ENCODE data around the gene USP11.

USP11 gene

DNA sequence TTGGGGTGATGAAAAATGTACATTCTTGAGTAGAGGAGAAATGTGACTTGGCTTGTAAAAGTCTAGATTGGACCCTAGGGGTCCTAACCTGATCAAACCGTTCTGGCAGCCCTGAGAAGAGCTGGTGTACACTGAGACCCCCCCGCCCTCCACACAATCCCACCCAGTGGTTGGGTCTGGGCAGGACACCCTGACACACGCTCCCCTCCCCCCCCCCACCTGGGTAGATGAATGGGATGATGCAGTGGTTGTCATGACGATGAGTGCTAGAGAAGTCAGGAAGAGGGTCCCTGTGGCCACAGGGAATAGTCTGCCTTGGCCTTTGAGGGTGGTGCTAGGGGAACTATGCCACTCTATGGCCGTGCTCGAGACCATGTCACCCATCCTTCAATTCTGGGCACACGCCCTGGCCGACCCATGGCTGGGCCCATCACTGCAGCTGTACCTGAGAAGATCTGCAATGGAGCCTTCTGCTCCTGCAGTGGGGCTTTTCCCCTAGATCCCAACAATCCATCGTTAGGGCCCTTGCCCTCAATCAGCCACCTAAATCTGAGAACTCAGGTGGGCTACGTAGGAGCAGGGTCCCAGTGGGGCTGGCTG, 10.0 kb upstream of the USP11 start:
- in situ Hi-C loops (cut with MboI; ENCODE audit: low sequenced_read_pairs): loop anchor here (25.0 kb wide), 1 partner anchor 289 kb away; no protein-coding TSS in a partner anchor

DNA sequence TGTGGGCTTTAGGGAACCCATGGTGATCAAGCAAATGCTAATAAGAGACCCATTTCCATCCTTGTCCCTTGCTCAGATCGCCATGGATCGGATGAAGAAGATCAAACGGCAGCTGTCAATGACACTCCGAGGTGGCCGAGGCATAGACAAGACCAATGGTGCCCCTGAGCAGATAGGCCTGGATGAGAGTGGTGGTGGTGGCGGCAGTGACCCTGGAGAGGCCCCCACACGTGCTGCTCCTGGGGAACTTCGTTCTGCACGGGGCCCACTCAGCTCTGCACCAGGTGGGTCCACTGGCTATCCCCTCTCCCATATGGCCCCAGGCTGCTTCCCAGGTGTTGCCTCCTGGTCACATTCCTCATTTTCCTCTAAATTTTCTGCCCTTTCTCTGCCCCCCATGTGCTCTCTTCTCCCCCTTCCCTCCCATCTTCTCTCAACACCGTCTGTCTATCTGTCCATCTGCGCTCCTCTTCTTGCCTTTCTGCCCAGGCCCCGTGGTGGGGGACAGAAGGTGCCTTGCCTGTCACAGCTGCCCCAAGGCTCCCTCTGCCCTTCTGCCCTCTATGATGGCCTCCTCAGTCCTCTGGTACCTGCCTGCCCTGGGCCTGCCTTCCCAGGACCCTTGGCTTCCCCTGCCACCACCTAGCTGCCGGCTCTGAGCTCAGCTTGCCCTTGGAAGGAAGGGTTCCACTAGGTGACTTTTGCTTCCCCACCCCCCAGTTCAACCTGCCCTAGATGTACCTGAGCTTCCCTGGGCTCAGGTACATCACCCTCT, 9.1 kb upstream of the USP11 start:
- in situ Hi-C loops (cut with MboI; ENCODE audit: low sequenced_read_pairs): loop anchor here (25.0 kb wide), 1 partner anchor 289 kb away; no protein-coding TSS in a partner anchor

DNA sequence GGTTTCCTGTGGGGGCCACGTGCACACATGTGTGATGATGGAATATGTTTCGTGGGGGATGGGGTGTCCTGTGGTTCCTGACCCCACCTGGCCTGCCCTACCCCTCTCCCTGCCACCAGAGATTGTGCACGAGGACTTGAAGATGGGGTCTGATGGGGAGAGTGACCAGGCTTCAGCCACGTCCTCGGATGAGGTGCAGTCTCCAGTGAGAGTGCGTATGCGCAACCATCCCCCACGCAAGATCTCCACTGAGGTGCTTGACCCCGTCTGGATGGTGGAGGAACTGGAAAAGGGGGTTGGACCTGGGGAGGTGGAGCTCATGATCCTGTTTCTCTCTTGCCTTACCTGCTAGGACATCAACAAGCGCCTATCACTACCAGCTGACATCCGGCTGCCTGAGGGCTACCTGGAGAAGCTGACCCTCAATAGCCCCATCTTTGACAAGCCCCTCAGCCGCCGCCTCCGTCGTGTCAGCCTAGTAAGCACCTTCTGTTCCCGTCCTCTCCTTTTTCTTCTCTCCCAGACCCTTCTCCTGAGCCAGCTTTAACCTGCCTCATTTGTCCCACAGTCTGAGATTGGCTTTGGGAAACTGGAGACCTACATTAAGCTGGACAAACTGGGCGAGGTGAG, 8.4 kb upstream of the USP11 start:
- in situ Hi-C loops (cut with MboI; ENCODE audit: low sequenced_read_pairs): loop anchor here (25.0 kb wide), 1 partner anchor 288 kb away; no protein-coding TSS in a partner anchor

DNA sequence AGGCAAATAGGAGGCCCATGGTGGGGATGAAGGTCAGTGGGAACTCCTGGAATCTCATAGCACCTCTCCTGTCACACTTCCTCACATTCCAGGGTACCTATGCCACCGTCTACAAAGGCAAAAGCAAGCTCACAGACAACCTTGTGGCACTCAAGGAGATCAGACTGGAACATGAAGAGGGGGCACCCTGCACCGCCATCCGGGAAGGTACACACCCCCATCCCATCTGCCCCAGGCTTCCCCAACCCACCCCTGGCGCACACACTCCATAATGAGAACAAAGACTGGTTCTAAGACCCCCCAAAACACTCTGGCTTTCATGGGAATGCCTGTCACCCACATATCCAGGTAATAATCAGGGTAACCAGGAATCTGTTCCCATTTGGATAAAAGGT, 7.9 kb upstream of the USP11 start:
- in situ Hi-C loops (cut with MboI; ENCODE audit: low sequenced_read_pairs): loop anchor here (25.0 kb wide), 1 partner anchor 287 kb away; no protein-coding TSS in a partner anchor

DNA sequence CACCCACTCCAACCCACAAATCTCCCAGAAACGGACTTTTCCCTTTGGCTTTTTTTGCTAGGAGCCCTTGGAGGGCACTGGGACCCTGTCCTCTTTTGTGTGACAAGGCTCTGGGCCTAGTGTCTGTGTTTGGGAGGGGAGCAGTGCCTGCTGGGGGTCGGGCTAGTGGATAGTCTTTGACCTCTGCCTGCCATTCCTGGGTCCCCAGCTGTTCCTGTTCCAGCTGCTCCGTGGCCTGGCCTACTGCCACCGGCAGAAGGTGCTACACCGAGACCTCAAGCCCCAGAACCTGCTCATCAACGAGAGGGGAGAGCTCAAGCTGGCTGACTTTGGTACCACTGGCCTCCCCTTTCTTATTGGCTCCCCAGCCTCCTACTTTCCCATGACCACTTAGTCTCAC, 6.7 kb upstream of the USP11 start:
- in situ Hi-C loops (cut with MboI; ENCODE audit: low sequenced_read_pairs): no loop called here

DNA sequence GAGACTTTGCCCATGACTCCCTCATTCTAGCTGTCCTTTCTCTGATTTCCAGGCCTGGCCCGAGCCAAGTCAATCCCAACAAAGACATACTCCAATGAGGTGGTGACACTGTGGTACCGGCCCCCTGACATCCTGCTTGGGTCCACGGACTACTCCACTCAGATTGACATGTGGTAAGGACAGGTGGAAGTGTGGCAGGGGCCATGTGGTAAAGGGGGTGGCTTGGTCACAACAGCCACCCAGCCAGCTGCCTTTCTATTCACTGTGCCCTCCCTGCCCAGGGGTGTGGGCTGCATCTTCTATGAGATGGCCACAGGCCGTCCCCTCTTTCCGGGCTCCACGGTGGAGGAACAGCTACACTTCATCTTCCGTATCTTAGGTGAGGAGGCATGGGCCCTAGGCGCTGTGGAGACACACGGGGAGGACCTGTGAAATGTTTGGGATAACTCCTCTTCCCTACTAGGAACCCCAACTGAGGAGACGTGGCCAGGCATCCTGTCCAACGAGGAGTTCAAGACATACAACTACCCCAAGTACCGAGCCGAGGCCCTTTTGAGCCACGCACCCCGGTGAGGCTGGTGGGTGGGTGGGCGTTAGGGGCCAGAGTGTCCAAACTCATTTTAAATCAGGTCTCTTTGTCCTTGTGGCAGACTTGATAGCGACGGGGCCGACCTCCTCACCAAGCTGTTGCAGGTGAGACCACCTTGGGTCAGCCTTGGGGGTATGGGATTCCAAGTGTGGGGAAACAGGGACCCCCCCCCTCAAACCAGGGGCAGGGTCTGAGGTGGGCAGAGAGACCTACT, 6.1 kb upstream of the USP11 start:
- in situ Hi-C loops (cut with MboI; ENCODE audit: low sequenced_read_pairs): no loop called here

DNA sequence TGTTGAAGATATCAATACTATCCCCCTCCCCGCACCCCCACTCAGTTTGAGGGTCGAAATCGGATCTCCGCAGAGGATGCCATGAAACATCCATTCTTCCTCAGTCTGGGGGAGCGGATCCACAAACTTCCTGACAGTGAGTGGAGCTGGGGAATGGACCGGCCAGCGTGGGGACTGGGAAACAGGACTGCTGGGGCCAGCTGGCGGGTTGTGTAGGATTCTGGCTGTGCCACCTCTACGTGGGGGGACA, 5.5 kb upstream of the USP11 start:
- in situ Hi-C loops (cut with MboI; ENCODE audit: low sequenced_read_pairs): no loop called here

DNA sequence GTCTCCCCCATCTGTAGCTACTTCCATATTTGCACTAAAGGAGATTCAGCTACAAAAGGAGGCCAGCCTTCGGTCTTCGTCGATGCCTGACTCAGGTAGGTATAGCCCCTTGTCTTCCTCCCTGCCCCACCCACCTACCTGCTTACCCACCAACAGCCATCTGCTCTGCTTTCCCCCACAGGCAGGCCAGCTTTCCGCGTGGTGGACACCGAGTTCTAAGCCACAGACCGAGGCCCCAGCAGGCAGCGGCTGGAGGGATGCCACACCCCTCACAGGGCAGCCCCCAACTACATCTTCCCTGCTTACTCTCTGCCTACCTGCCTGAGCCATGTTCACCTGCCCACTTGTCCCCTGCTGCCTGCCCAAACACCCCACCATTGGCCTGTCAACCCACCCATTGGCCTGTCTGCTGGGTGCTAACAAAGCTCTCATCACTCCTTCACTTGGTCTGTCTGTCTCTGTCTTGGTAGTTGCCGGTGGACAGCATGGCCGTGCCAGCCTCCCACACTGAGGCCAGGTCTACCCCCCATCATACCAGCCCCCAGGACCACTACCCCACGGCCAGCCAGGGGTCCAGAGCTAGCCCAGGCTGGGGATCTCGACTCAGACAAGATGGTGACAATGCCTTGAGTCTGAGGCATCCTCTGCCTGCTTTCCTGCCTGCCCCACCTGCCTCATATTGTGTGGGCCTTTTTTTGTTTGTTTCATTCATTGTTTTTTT, 4.1 kb upstream of the USP11 start:
- in situ Hi-C loops (cut with MboI; ENCODE audit: low sequenced_read_pairs): no loop called here

DNA sequence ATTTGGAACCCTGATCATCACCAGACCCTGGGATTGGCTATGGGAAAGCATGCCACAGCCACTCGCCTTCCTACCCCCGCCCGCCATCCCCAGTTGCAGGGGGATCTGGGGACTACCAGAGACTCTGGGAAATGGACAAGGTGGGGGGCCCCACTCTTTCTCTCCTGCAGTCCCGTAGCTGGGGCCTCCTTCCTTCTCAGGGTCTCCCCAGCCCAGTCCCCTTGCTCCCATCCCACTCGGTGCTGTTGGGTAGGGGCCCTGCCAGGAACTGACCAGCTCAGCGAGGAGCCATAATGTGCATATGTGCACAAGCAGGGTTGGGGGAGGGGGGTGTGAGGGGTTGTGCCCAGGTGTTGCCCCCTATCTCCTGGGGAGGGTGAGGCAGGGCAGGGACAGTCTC, 3.4 kb upstream of the USP11 start:
- in situ Hi-C loops (cut with MboI; ENCODE audit: low sequenced_read_pairs): no loop called here

DNA sequence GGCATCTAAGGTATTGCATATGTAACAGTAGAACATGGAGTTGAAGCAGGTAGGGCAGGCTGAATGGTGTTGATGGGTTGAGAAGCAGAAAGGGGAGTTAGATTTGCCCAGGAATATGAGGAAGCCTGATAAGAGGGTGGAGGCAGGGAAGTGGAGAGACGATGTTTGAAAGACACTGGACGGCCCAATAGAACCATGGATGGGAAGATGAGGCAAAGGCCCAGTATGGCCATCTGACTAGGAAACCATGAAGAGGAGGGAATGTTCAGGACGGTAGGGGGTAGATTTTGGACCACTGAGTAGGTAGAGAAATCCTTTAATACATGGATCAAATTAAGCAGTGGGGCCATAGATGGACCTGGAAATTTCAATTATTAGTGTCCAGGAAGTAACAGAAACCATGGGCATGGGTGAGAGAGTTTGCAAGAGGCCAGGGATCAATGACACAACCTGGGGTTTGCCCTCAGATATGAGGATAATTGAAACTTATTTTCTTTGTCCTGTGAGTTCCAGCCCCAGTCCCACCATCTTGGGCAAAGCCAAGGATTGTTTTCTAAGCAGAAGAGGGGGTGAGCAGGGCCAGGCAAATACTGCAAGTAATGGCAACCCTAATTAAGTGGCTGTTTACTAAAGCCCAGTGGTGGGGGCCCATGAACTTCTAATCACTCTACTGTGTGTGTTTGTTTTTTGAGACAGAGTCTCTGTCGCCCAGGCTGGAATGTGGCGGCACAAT, 2.5 kb upstream of the USP11 start:
- in situ Hi-C loops (cut with MboI; ENCODE audit: low sequenced_read_pairs): no loop called here

DNA sequence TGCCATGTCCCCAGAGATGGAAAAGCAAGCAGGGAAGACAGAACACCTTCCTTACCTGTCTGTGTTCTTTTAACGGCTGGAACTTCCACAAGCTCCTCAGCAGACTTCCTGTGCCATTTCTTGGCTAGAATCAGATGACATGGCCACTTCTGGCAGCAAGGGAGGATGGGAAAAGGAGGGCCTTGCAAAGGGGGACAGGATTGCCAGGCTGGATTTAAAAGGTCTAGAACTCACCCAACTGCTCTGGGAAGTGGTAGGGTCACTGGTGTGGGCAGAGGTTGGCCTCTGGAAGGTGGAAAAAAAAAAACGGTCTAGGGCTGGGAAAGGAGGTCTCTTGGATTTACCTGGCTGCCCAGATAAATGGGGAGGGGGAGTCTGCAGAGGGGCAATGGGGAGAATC, 1.6 kb upstream of the USP11 start:
- in situ Hi-C loops (cut with MboI; ENCODE audit: low sequenced_read_pairs): no loop called here

DNA sequence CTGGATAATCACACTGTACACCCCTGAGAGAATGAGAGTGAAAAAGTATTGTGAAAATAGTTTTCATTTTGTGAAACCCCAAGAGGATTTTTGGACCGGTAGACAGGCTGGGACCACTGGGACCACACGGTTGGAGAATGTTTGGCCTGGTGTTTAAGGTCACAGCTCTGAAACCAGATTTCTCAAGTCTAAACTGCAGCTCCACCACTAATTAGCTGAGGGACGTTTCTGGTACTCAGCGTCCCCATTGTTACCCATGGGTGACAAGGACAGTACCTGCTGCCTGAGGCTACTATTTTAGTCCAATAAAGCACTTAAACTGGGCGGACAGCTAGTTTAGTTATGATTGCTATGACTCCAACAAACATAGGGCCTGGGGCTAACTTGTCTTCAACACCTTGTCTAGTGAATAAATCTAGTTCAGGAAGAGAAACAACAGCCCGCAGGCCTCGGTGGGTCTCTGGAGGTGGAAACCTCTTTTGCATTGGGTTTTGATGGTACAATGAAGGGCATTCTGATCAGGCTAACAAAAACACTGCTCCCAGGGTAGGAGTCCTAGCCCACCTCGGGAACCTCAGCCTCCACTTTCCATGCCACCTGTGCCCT, 509 bp upstream of the USP11 start:
- in situ Hi-C loops (cut with MboI; ENCODE audit: low sequenced_read_pairs): no loop called here

DNA sequence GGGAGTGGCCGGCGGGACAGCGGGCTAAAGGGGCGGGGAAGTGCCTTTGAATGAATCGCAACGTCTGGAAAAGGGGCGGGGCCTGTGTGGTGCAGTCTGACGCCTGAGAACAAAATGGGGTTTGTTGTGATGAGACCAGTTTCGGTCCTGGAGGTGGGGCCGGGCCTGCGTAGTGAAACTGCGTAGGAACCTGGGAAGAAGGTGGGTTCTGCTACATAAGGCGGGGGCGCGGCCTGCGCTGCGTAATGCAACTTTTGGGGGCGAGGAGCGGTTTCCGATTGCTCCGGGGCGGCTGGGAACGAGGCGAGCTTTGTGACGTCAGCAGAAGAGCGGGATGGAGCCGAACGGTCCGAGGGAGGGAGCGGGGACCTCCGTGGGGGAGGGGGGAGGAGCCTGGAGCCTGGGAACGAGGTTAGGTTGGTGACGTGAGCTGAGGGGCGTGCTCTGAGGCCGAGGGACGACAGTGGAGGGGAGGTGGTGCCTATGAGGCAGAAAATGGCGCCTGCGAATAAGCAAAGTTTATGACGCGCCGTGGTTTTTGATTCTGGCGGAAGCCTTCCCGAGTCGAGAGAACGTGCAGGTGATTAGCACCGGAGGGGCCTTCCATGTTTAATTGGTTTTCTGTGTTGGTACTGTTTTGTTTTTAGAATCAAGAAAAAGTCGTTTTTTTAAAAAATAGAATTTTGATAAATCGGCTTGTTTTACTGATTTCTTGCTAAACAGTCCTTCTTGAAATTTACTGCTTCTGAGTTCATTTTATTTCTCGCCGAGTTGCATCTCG, 714 bp downstream of the USP11 start:
- in situ Hi-C loops (cut with MboI; ENCODE audit: low sequenced_read_pairs): no loop called here

DNA sequence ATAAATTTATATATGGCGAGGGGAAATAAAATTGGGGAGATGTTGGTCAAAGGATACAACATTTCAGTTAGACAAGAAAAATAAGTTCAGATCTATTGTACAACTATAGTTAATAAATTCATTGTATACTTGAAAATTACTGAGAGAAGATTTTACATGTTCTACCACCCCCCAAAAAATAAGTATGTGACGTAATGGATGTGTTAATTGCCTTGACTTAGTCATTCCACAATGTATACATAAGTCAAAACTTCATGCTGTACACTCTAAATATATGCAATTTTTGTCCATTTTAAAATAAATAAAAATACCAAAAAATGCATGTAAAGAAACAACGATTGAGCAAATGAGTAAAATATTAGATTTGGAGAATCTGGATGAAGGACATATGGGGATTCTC, 1.8 kb downstream of the USP11 start:
- in situ Hi-C loops (cut with MboI; ENCODE audit: low sequenced_read_pairs): no loop called here

DNA sequence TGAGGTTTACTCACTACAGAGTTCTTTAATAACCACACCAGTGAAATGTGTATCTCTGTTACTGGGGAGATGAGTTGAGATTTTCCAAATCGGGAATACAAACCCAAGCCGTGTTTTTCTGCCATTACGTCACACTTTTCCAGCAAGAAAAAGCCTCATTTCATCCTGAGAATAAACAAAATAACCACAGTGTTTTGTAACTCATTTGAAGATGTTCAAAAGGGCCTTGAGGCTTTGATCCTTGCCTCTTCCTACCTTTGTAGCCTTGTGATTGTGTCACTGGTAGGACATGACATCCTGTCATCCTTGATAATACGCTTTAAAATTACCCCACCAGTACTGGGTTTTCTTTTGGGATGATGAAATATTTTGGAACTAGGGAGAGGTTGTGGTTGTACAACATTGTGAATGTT, 2.9 kb downstream of the USP11 start:
- in situ Hi-C loops (cut with MboI; ENCODE audit: low sequenced_read_pairs): no loop called here

DNA sequence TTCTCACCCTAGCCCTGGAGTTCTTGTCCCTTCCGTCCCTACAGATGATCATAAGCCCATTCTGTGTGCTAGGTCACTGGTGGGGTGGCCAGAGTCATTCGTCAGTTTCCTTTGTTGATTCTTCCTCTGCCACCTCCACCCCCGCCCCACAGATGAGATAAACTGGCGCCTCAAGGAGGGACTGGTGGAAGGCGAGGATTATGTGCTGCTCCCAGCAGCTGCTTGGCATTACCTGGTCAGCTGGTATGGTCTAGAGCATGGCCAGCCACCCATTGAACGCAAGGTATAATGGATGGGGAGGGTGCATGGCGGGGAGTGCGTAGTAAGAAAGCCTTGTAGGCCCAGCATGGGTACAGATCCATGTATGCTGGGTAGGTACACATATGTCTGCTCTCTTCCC, 6.4 kb downstream of the USP11 start:
- in situ Hi-C loops (cut with MboI; ENCODE audit: low sequenced_read_pairs): no loop called here

DNA sequence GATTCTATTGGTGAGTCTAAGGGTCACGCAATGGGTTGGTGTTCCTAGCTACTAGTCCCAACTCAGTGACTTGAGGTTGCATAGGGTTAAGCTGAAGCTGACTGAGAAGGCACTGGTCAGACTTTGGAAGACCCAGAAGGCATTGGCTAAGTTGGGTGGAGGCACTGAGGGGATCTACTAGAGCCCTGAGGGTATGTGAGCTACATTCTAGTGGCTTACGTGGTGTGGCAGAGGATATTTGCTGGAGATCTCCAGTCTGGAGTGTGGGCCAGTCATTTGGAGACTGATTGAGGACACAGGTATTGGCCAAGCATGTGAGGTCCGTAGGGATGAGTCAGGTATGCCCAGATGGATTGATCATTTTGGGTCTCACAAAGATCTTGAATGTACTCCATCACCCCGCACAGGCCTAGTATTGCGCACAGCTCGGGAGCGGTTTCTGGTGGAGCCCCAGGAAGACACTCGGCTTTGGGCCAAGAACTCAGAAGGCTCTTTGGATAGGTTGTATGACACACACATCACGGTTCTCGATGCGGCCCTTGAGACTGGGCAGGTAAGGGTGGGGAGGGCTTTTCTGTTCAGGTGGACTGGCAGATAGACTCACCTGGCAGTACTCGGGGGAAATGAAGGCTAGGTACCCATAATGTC, 7.2 kb downstream of the USP11 start:
- in situ Hi-C loops (cut with MboI; ENCODE audit: low sequenced_read_pairs): no loop called here

DNA sequence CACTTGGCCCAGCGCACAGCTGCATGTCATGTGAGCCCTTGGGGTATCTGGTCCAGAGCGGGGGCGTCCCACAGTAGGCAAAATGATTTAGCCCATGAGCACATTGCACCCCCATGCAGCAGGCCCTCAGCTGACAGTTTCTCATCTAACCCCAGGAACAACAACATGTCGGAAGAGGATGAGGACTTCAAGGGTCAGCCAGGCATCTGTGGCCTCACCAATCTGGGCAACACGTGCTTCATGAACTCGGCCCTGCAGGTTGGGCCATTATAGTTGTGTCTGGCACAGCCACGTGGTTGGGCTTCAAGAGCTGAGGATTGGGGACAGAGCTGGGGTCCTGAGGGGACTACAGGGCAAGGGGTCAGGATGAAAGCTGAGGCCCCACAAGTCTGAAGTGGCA, 7.8 kb downstream of the USP11 start:
- in situ Hi-C loops (cut with MboI; ENCODE audit: low sequenced_read_pairs): no loop called here
